ENCODE data around the gene IGSF21. TPM values are rescaled to one million over a fixed set of nuclear protein-coding genes. Genes with fewer than 3 reads are reported as not detected.
A peak's percentile ranks its signal among the peaks of the same experiment; 100 is the strongest.

The IGSF21 gene
- polyA plus RNA-seq, 2 of the 4 experiments (the other 2 are of a cell fraction): not detected

DNA sequence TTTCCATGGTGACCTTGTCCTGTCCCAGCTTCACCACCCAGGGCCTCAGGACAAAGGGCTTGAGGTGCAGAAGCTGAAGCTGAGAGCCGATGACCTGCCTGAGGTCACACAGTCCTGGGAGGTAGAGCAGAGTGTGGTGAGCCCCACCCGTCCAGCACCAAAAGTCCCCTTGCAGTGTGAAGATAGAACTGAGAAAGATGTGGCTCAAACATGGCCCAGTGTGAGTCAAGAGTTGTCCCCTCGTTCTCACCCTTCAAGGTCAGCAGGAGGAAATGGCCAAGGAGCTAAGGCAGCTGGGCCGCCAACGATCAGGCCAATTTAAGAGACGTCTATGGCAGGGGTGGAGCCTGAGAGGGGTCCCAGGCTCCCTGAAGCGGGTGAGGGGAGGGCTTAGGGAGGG lies 215.7 kb downstream of the IGSF21 start:
- no peaks in the 10 kb centered on the region for H3K9me3 ChIP-seq
- TF ChIP-seq, protein P1, sequence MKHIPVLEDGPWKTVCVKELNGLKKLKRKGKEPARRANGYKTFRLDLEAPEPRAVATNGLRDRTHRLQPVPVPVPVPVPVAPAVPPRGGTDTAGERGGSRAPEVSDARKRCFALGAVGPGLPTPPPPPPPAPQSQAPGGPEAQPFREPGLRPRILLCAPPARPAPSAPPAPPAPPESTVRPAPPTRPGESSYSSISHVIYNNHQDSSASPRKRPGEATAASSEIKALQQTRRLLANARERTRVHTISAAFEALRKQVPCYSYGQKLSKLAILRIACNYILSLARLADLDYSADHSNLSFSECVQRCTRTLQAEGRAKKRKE (CRISPR knock-in tag; IDR thresholded peaks at IDR 0.05; ENCODE audit: low read depth): no peak
- TF ChIP-seq, protein P2, sequence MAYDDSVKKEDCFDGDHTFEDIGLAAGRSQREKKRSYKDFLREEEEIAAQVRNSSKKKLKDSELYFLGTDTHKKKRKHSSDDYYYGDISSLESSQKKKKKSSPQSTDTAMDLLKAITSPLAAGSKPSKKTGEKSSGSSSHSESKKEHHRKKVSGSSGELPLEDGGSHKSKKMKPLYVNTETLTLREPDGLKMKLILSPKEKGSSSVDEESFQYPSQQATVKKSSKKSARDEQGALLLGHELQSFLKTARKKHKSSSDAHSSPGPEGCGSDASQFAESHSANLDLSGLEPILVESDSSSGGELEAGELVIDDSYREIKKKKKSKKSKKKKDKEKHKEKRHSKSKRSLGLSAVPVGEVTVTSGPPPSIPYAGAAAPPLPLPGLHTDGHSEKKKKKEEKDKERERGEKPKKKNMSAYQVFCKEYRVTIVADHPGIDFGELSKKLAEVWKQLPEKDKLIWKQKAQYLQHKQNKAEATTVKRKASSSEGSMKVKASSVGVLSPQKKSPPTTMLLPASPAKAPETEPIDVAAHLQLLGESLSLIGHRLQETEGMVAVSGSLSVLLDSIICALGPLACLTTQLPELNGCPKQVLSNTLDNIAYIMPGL (CRISPR knock-in tag; IDR thresholded peaks at IDR 0.05; ENCODE audit: borderline replicate concordance): no peak
- TF ChIP-seq RFX5 (IDR thresholded peaks at IDR 0.05) (no peak), CHD4 (IDR thresholded peaks at IDR 0.05; ENCODE audit: borderline replicate concordance) (no peak), PHF8 (IDR thresholded peaks at IDR 0.05; ENCODE audit: borderline replicate concordance, low read depth) (no peak)
- ATAC-seq (no peak), FAIRE-seq (no peak), DNase-seq (ENCODE audit: low read depth in 1 of 2, low spot score in 1 of 2) (no peak)
- no peaks in the 10 kb centered on the region for H3K4me1 ChIP-seq
- POLR2A ChIA-PET: no interaction called here
- no peak overlapping the region for H3K4me3 ChIP-seq
- CTCF ChIA-PET: interaction anchor here (0.6 to 1.7 kb wide), 4 partner anchors 8 to 356 kb away, joined by 3 read pairs; no protein-coding TSS in a partner anchor
- no peak overlapping the region for H3K27ac ChIP-seq
- no peak overlapping the region for H3K4me2 ChIP-seq
- WGBS (ENCODE audit: missing lambda C conversion rate): 60% methylated on average over 6 of the region's 7 CpGs

DNA sequence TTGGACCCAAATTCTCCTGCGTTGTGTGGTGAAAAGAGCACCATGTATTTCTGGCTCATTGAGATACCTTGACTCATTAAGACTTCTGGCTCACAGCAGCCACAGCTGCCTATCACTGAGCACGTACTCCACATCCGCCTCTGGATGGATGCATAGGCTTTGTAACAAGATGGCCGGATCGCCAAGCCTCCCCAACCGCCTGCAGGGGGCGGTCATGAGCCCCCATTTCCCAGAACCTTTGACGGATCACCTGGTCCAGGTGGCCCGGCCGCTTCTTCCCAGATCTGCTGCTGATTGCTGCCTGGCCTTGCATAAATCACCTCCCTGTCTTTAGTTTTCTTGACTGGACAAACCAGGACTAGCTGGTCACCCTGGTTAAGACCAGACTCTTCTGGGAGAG lies 216.6 kb downstream of the IGSF21 start:
- ChIA-PET CTCF (interaction anchor here (0.8 to 1.3 kb wide), 3 partner anchors 19 to 252 kb away, joined by 3 to 5 read pairs (median 3); no protein-coding TSS in a partner anchor), POLR2A (no interaction called here)
- WGBS (ENCODE audit: missing lambda C conversion rate): 19% methylated on average over 9 of the region's 10 CpGs
- Histone ChIP-seq H3K9me3 (no peaks in the 10 kb centered on the region), H3K4me2 (no peak overlapping the region), H3K4me3 (no peak overlapping the region), H3K4me1 (no peaks in the 10 kb centered on the region), H3K27ac (no peak overlapping the region)
- TF ChIP-seq, protein P1 (CRISPR knock-in tag; IDR thresholded peaks at IDR 0.05; ENCODE audit: low read depth): no peak
- TF ChIP-seq, protein P3, sequence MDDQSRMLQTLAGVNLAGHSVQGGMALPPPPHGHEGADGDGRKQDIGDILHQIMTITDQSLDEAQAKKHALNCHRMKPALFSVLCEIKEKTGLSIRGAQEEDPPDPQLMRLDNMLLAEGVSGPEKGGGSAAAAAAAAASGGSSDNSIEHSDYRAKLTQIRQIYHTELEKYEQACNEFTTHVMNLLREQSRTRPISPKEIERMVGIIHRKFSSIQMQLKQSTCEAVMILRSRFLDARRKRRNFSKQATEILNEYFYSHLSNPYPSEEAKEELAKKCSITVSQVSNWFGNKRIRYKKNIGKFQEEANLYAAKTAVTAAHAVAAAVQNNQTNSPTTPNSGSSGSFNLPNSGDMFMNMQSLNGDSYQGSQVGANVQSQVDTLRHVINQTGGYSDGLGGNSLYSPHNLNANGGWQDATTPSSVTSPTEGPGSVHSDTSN (IDR thresholded peaks at IDR 0.05): no peak
- no peak for TF ChIP-seq MYC (IDR thresholded peaks at IDR 0.05; ENCODE audit: borderline replicate concordance, low read length)
- peak in 1 of 2 experiments; percentile 5; a peak in 1 of 5 replicates for TF ChIP-seq RAD21 (conservative IDR thresholded peaks at IDR 0.05 in 1 of 2, IDR thresholded peaks at IDR 0.05 in 1 of 2)
- DNase-seq (ENCODE audit: low read depth in 1 of 2, low spot score in 1 of 2): no peak
- FAIRE-seq: no peak
- peak in 1 of 2 experiments; percentile 33; a peak in 1 of 6 replicates for ATAC-seq

DNA sequence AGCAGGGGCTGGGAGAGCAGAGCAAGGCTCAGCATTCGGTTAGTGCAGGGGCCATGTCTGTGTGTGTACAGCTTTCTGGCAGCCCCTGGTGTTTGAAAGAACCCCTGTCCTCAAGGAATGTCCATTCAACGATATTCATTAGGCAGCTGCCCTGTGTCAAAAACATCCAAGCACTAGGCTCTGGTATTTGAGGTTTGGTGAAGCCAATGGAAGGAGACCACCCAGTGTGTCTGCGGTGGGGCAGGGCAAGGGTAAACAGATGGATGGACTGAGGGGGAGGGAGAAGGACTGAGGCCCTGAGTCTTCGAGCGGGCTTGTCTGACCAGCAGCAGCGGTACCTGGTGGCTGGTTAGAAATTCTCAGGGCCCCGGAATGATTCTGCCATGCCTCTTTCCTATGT lies 217.5 kb downstream of the IGSF21 start:
- 80% methylated on average over 1 of the region's 7 CpGs for WGBS (ENCODE audit: missing lambda C conversion rate)
- H3K27ac ChIP-seq: no peak overlapping the region
- FAIRE-seq (no peak), ATAC-seq (no peak), DNase-seq (ENCODE audit: low read depth in 1 of 2, low spot score in 1 of 2) (no peak)
- ChIA-PET CTCF (interaction anchor here (0.8 to 1.3 kb wide), 2 partner anchors 20 to 251 kb away, joined by 3 to 5 read pairs; no protein-coding TSS in a partner anchor), POLR2A (no interaction called here)
- no peak overlapping the region for H3K4me2 ChIP-seq
- TF ChIP-seq TP53 (CRISPR knock-in tag; IDR thresholded peaks at IDR 0.05): no peak
- no peak for TF ChIP-seq TFCP2L1 (CRISPR knock-in tag; IDR thresholded peaks at IDR 0.05)
- no peak for TF ChIP-seq SMC3 (IDR thresholded peaks at IDR 0.05)
- TF ChIP-seq PHF8 (IDR thresholded peaks at IDR 0.05; ENCODE audit: borderline replicate concordance, low read depth): no peak
- no peak for TF ChIP-seq HEYL (CRISPR knock-in tag; IDR thresholded peaks at IDR 0.05)
- no peak for TF ChIP-seq CBX2 (IDR thresholded peaks at IDR 0.05; ENCODE audit: borderline replicate concordance, low read depth)
- TF ChIP-seq NR3C1 (IDR thresholded peaks at IDR 0.05): no peak
- TF ChIP-seq ZFP36 (IDR thresholded peaks at IDR 0.05; ENCODE audit: borderline replicate concordance, partially characterized antibody): no peak
- TF ChIP-seq JUN (IDR thresholded peaks at IDR 0.05): no peak
- no peak for TF ChIP-seq GATA3 (IDR thresholded peaks at IDR 0.05; ENCODE audit: borderline replicate concordance)
- no peak for TF ChIP-seq NFE2L2 (conservative IDR thresholded peaks at IDR 0.05; ENCODE audit: low read length)
- TF ChIP-seq KDM1A (IDR thresholded peaks at IDR 0.05; ENCODE audit: low read depth): no peak
- TF ChIP-seq, protein P2 (CRISPR knock-in tag; IDR thresholded peaks at IDR 0.05; ENCODE audit: borderline replicate concordance): no peak
- TF ChIP-seq CHD2 (IDR thresholded peaks at IDR 0.05; ENCODE audit: low read length, partially characterized antibody): no peak
- no peaks in the 10 kb centered on the region for H3K9me3 ChIP-seq
- H3K4me1 ChIP-seq: no peaks in the 10 kb centered on the region
- no peak overlapping the region for H3K4me3 ChIP-seq
